Activated CD8-positive, alpha-beta memory T cell treated with anti-CD3 and anti-CD28 coated beads for 1 hour (primary cell): Measurements from ENCODE around the gene SMIM44.
"Not testable (repeated sequence)": the region's sequence is repeated elsewhere in the genome, so short reads cannot be mapped to it uniquely, and the experiment has no call there.

Experiments used
- DNase-seq, 2 donors: peaks; one replicate each; pipeline ENCODE4 v3.0.0-alpha.2; 2020; ENCODE audit warnings: low read depth in 1 of 2; ENCODE audit errors: extremely low read depth in 1 of 2

SMIM44 gene

GRCh38 chr19:3459089-3459881 lies 24.0 kb downstream of the SMIM44 start:
- no peak for DNase-seq

- no peak for DNase-seq
Observed at GRCh38 chr19:3458229-3459088, 24.8 kb downstream of the SMIM44 start.

GRCh38 chr19:3457528-3458228 lies 25.6 kb downstream of the SMIM44 start:
- DNase-seq, result no peak

- no peak for DNase-seq
Observed at GRCh38 chr19:3456925-3457527, 26.2 kb downstream of the SMIM44 start.

GRCh38 chr19:3455960-3456601 lies 27.2 kb downstream of the SMIM44 start:
- no peak for DNase-seq

GRCh38 chr19:3455393-3455955 lies 27.8 kb downstream of the SMIM44 start:
- DNase-seq, result no peak

- DNase-seq, result no peak
Observed at GRCh38 chr19:3454656-3455392, 28.4 kb downstream of the SMIM44 start.

- DNase-seq, result no peak
Observed at GRCh38 chr19:3453840-3454239, 29.4 kb downstream of the SMIM44 start.

- DNase-seq, result not testable (repeated sequence)
Observed at GRCh38 chr19:3452942-3453214, 30.4 kb downstream of the SMIM44 start.

GRCh38 chr19:3452171-3452941 lies 30.9 kb downstream of the SMIM44 start:
- DNase-seq, result no peak

- no peak for DNase-seq
Observed at GRCh38 chr19:3451451-3451866, 31.8 kb downstream of the SMIM44 start.

- DNase-seq, result no peak
Observed at GRCh38 chr19:3450796-3451411, 32.3 kb downstream of the SMIM44 start.

GRCh38 chr19:3448616-3449334 lies 34.5 kb downstream of the SMIM44 start:
- DNase-seq, result no peak

GRCh38 chr19:3446657-3447056 lies 36.6 kb downstream of the SMIM44 start:
- not testable (repeated sequence) for DNase-seq

- no peak for DNase-seq
Observed at GRCh38 chr19:3444695-3445234, 38.5 kb downstream of the SMIM44 start.

GRCh38 chr19:3443840-3444694 lies 39.2 kb downstream of the SMIM44 start:
- no peak for DNase-seq
